GM18868 (cell line): Measurements from ENCODE around the gene PRKCB.
"Not testable (repeated sequence)": the region's sequence is repeated elsewhere in the genome, so short reads cannot be mapped to it uniquely, and the experiment has no call there.

Source experiments
- ATAC-seq: cut with Tn5 transposase; IDR thresholded peaks from one replicate; pipeline ENCODE4 v1.9.1; 2021; ENCODE audit warnings: mild to moderate bottlenecking, moderate library complexity; ENCODE audit not compliant: unreplicated experiment

Gene PRKCB

GRCh38 chr16:24075931-24076716, 240.3 kb downstream of the PRKCB start:
- peak; percentile 54 for ATAC-seq

GRCh38 chr16:24077292-24077691, 241.5 kb downstream of the PRKCB start:
- ATAC-seq = no peak

- ATAC-seq = no peak
Measured at GRCh38 chr16:24077966-24078365, 242.2 kb downstream of the PRKCB start.

DNA sequence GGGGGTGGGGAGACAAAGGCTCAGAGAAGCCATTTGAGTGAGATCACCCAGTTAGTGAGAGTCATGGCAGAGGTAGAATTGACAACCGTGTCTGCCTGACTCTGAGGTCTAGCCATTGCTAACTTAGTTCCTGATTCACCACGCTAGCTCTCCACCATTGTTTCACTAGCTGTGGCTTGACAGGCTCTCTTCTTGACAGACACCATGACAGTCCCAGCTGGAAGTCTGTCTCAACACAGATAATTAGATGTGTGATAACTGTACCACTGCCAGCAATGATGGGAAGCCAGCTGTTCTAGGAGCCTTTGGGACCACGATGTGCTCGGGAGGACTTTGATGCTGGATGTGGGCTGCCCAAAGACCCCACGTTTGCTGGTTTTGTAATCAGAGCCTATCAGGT, 249.9 kb downstream of the PRKCB start:
- ATAC-seq = no peak

- no peak for ATAC-seq
Measured at GRCh38 chr16:24087891-24088410, 252.2 kb downstream of the PRKCB start.

DNA sequence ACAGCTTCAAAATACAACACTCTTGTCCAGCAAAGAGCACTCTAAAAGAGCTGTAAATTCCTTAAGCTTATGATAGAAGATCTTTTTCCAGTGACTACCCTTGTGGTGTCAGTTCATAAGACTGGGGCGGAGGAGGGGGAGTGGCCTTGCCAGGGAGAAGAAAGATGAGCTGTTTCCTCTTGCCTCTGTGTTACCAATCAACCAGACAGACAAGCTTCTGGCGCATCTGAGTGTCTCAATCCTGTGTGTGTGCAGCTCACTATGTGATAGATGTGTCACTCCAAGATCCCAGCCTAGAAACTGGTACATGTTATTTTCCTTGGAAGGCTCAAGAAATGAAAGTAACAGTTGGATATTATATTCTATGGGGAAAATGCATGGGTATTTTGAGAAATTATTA, 253.0 kb downstream of the PRKCB start:
- ATAC-seq = no peak

GRCh38 chr16:24091125-24091524, 255.3 kb downstream of the PRKCB start:
- ATAC-seq = no peak

- no peak for ATAC-seq
Measured at GRCh38 chr16:24093049-24093448, 257.3 kb downstream of the PRKCB start.

DNA sequence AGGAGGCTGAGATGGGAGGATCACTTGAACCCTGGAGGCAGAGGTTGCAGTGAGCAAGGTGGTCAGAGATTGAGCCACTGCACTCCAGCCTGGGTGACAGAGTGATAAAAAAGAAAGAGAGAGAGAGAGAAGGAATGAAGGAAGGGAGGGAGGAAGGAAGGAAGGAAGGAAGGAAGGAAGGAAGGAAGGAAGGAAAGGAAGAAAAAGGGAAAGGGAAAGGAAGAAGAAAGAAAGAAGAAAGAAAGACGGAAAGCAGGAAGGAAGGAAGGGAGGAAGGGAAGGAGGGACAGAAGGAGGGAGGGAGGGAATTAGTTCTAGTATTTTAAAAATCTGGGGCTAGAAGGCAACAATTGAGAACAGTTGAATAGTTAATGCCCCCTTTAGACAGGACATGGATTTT, 258.9 kb downstream of the PRKCB start:
- no peak for ATAC-seq

GRCh38 chr16:24098896-24099295, 263.1 kb downstream of the PRKCB start:
- ATAC-seq = no peak

DNA sequence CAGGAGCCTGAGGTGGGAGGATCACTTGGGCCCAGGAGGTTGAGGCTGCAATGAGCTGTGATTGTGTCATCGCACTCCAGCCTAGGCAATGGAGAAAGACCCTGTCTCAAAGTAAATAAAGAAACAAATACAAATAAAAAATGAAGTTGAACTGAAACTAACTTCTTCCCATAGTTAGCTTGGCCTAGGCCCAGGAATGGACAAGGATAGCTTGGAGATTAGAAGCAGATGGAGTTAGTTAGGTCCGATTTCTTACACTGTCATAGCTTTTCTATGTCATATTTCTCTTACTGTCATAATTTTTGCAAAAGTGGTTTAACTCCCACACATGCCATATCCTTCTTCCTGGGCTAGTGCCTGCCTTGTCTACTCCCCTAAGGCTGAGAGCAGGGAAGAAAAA, 265.6 kb downstream of the PRKCB start:
- no peak for ATAC-seq

- ATAC-seq = no peak
Measured at GRCh38 chr16:24102209-24102660, 266.5 kb downstream of the PRKCB start.

GRCh38 chr16:24105471-24105870, 269.7 kb downstream of the PRKCB start:
- not testable (repeated sequence) for ATAC-seq

DNA sequence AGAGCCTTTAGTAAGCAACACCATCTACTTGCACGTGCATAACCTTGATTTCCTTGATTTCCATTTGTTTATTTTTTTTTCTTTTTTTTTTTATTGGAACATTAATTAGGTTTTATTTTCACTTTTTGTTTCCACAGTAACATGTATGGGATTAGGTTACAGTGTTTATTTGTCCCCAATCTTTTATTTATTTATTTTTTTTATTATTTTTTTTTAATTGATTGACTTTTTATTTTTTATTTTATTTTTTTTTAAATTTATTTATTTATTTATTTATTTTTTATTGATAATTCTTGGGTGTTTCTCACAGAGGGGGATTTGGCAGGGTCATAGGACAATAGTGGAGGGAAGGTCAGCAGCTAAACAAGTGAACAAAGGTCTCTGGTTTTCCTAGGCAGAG, 272.3 kb downstream of the PRKCB start:
- not testable (repeated sequence) for ATAC-seq

GRCh38 chr16:24111724-24112302, 276.0 kb downstream of the PRKCB start:
- ATAC-seq = no peak

DNA sequence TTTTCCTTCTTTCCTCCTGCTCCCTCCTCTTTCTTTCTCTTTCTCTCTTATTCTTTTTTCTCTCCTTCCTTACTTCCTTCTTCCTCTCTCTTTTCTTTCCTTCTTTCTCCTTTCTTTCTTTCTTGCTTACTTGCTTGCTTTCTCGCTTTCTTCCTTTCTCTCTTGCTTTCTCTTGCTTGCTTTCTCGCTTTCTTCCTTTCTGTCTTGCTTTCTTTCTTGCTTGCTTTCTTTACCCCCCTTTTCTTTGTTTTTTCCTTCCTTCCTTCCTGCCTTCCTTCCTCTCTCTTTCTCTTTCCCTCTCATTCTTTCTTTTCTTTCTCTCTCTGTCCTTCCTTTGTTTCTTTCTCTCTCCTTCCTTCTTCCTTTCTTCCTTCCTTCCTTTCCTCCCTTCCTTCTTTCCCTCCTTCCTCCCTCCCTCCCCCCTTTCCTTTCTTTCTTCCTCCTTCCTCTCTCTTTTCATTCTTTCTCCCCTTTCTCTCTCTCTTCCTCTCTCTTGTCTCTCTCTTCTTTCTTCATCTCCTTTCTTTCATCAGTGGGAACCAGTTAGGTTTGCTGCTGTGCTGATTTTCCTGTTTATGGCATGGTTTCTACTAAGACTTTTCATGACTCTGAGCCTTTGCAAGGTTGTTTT, 277.4 kb downstream of the PRKCB start:
- ATAC-seq = no peak

DNA sequence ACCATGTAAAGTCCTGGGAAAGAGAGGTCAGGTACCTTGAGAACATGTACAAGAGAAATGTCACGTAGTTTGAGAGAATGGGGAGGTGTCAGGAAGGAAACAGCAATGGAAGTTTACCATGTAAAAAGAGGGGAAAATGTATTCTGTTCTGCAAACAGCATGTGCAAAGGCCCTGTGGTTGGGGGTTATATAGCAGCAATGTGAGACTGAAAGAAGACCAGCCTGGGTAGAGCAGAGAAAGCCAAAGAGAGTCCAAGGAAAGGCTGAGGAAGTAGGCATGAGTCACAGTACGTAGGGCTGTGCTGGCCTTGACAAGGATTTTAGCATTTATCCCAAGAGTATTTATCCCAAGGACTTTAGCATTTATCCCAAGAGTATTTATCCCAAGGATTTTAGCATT, 279.1 kb downstream of the PRKCB start:
- no peak for ATAC-seq

GRCh38 chr16:24116046-24116776, 280.4 kb downstream of the PRKCB start:
- no peak for ATAC-seq

GRCh38 chr16:24116989-24117388, 281.2 kb downstream of the PRKCB start:
- no peak for ATAC-seq

- ATAC-seq = no peak
Measured at GRCh38 chr16:24117680-24118079, 281.9 kb downstream of the PRKCB start.

- ATAC-seq = no peak
Measured at GRCh38 chr16:24118126-24118821, 282.5 kb downstream of the PRKCB start.
